ENCODE measurements around the gene APOC4. TPM values are rescaled to one million over a fixed set of nuclear protein-coding genes. Genes with fewer than 3 reads are reported as not detected.
"Not testable (repeated sequence)": the region's sequence is repeated elsewhere in the genome, so short reads cannot be mapped to it uniquely, and the experiment has no call there.

Gene APOC4
- total RNA-seq, 1 donor from 2014 or later: not detected

DNA sequence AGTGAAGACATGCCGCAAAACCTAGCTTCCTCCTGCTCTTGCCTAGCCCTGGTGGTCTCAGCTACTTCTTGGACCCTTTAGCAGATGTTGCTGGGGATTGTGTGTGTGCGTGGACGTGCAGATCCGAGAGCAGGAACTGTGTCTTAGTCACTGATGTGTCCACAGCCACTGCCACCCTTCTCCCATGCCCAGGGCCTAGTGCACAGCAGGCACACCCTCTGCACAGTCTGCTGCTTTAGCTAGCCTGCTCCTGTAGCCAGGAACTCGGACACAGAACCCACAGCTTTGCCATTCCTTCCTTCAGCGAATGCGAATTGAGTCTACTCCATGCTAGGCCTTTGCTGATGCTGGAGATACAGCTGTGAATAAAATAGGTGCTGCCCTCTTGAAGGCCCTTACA is 15.5 kb downstream of the APOC4 start:
- DNase-seq (ENCODE audit: extremely low read depth, low read depth, low spot score): no peak

DNA sequence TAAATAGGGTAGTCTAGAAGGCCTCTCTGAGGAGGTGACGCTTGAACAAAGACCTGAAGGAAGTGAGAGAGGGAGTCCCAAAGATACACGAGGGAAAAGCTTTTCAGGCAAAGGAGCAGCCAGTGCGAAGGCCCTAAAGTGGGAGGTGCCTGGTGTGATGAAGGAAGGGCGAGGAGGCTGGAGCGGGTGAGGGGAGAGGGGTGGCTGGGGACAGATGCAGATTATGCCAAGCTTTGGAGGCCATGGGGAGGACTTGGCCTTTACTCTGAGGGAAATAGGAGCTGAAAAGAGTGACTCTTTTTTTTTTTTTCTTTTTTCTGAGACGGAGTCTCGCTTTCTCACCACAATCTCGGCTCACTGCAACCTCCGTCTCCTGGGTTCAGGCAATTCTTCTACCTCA is 16.1 kb downstream of the APOC4 start:
- no peak for DNase-seq (ENCODE audit: extremely low read depth, low read depth, low spot score)

DNA sequence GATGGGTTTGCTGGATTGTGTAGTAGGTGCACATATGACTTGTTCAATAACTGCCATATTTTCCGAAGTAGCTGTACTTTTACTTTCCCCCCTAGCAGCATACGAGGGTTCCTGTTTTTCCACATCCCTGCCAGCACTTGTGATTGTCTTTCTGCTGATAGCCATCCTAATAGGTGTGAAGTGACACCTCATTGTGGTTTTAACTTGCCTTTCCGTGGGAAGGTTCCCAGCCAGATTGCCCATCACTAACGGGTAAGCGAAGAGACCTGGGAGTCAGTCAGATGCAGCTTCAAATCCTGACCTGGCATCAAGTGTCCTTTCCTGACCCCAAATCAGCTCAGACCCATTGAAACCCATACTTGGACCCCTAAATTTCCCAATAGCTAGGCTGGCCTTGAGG is 17.7 kb downstream of the APOC4 start:
- no peak for DNase-seq (ENCODE audit: extremely low read depth, low read depth, low spot score)

- DNase-seq (ENCODE audit: extremely low read depth, low read depth, low spot score): no peak
These were observed 19.1 kb downstream of the APOC4 start for GRCh38 chr19:44960906-44961728.

- DNase-seq (ENCODE audit: extremely low read depth, low read depth, low spot score): no peak
These were observed 19.8 kb downstream of the APOC4 start for GRCh38 chr19:44961821-44962220.

- no peak for DNase-seq (ENCODE audit: extremely low read depth, low read depth, low spot score)
These were observed 26.1 kb downstream of the APOC4 start for GRCh38 chr19:44968118-44968517.

DNA sequence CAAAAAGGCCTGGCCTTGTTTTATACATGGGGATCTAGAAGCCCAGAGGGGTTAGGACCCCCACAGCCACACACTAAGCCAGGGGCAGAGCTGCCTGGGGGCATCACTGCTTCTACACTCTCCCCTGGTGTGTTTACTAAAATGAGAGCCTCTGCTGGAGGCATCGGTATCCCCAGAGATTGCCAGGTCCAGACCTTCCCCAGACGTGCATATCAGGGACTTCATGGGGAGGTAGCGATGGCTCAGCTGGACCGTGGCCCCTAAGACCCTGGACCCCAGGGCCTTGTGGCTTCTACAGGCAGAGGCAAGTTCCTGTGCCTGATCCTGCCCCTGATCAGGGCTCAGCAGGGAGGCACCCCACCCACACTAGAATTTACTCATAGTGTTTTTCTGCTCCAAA is 26.6 kb downstream of the APOC4 start:
- DNase-seq (ENCODE audit: extremely low read depth, low read depth, low spot score): no peak

GRCh38 chr19:44969437-44969836 is 27.4 kb downstream of the APOC4 start:
- DNase-seq (ENCODE audit: extremely low read depth, low read depth, low spot score): no peak

- DNase-seq (ENCODE audit: extremely low read depth, low read depth, low spot score): not testable (repeated sequence)
These were observed 29.4 kb downstream of the APOC4 start for GRCh38 chr19:44971451-44971850.

GRCh38 chr19:44972802-44973201 is 30.8 kb downstream of the APOC4 start:
- no peak for DNase-seq (ENCODE audit: extremely low read depth, low read depth, low spot score)

DNA sequence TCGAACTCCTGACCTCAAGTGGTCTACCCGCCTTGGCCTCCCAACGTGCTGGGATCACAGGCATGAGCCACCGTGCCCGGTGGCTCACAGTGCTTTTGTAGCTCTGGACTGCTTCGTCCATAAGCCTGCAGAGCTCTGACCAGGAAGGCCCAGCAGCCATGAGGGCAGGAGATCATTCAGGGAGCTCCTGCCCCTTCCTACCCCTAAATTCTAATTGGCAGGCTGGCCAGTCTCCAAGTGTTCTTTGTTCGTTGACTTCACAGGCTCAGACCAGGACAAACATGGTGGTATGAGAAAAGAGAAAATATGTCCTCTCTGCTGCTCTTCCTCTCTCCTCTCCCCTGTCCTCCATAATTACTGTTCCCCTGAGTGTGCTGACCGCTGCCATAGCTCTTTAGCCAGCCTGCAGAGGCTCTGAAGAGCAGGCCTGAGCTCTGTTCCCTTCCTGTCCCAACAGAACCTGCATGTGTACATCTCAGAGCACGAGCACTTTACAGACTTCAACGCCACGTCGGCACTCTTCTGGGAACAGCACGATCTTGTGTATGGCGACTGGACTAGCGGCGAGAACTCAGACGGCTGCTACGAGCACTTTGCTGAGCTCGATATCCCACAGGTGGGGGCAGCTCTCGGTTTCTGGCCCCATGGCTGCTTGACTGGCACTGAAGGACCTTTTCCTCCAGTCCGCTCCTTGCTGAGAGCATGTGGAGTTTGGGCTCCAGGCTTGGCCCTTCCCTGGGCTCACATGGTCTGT is 32.1 kb downstream of the APOC4 start:
- no peak for DNase-seq (ENCODE audit: extremely low read depth, low read depth, low spot score)

DNA sequence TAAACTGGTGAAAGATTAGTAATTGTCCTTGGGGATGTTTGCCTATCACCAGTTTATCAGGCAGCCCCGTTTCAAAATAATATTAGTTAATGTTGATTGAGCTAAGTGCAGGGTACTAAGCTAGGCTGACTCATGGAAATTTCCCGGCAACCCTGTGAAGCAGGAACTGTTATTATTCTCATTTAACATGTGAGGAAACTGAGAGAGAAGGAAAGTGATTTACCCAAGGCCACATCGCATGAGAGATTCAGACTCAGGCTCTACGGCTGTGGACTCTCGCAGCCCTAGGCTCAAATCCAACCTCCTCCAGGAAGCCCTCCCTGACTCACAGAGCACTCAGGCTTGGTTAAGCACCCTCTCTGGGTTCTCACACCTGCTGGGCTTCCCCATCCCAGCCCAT is 32.8 kb downstream of the APOC4 start:
- no peak for DNase-seq (ENCODE audit: extremely low read depth, low read depth, low spot score)

DNA sequence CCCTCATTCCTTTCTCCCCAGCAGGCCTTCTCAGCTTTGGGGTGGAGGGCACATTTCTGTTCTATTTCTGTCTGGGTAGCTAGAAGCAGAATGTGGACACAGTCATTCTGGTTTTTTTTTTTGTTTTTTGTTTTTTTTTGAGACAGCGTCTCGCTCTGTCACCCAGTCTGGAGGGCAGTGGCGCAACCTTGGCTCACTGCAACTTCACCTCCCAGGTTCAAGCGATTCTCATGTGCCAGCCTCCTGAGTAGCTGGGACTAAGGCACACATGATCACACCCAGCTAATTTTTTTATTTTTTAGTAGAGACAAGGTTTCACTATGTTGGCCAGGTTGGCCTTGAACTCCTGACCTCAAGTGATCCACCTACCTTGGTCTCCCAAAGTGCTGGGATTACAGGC is 33.4 kb downstream of the APOC4 start:
- no peak for DNase-seq (ENCODE audit: extremely low read depth, low read depth, low spot score)

- no peak for DNase-seq (ENCODE audit: extremely low read depth, low read depth, low spot score)
These were observed 42.0 kb downstream of the APOC4 start for GRCh38 chr19:44984005-44984404.

- no peak for DNase-seq (ENCODE audit: extremely low read depth, low read depth, low spot score)
These were observed 43.4 kb downstream of the APOC4 start for GRCh38 chr19:44985445-44985844.

DNA sequence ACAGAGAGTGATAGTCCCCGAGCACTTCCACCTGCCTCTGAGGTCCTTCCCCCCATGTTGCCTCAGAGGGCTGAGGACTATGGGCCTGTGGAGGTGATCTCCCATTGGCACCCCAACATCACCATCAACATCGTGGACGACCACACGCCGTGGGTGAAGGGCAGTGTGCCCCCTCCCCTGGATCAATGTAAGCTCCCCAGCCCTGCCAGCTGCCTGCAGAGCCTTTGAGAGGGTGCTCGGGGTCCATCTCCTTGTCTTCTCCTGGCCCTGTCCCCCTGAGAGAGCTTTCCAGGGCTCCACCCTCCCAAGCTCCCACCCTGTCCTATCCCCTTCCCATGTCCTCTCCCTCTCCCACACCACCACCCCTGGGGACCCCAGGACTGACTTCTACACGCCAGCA is 44.4 kb downstream of the APOC4 start:
- DNase-seq (ENCODE audit: extremely low read depth, low read depth, low spot score): no peak

DNA sequence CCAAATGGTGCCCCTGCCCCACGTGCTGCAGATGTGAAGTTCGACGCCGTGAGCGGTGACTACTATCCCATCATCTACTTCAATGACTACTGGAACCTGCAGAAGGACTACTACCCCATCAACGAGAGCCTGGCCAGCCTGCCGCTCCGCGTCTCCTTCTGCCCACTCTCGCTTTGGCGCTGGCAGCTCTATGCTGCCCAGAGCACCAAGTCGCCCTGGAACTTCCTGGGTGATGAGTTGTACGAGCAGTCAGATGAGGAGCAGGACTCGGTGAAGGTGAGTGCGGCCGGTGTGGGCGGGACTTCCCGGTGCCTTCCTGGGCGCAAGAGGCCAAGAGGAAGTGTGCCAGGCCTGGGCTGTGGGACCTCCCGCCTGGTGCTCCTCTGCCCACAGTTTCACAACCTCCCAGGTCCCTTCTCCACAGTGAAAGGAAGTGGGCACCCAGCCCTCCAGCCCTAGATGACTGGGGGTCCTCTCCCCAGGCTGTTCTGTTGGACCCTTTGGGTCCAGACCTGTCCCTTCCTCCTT is 45.2 kb downstream of the APOC4 start:
- no peak for DNase-seq (ENCODE audit: extremely low read depth, low read depth, low spot score)

DNA sequence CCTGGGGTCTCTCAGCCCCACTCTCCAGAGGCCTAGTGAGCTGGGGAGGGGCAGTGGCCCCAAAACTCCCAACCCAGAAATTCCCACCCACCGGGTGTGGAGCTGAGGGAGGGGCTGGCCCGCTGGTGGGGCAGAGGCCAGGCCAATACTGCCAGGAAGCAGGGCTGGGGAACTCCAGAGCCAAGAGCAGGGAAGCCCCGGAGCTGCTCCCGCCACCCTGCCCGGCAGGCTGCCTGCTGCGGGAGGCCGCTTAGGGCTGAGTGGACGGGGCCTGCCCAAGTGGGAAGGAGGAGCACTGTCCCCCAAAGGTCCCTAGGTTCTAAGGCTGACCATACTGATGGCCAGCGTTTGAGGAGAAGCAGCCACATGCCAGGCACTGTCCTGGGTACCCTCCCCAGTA is 46.2 kb downstream of the APOC4 start:
- no peak for DNase-seq (ENCODE audit: extremely low read depth, low read depth, low spot score)

DNA sequence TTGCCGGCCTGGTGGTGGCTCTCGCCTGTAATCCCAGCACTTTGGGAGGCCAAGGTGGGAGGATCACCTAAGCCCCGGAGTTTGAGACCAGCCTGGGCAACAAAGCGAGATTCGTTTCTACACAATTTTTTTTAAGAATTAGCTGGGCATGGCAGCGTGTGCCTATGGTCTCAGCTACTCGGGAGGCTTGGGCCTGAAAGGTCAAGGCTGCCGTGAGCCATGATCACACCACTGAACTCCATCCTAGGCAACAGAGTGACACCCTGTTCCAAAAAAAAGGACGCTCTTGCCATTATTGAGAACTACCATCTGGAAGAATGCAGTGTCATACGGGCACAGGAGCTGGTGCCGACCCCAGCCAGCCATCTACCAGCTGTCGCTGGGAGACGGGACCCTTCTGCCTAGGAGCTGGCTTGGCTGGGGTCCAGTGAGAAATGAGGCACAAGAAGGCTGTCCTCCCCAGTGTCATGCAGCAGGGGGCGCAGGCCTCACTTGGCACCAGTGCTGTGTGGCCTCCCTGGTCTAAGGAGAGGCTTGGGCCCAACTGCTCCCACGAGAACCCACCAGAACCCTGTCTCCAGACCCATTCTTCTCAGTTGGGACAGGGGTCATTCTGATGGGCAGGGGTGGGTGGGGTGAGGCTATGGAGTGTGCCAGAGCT is 47.0 kb downstream of the APOC4 start:
- DNase-seq (ENCODE audit: extremely low read depth, low read depth, low spot score): no peak

DNA sequence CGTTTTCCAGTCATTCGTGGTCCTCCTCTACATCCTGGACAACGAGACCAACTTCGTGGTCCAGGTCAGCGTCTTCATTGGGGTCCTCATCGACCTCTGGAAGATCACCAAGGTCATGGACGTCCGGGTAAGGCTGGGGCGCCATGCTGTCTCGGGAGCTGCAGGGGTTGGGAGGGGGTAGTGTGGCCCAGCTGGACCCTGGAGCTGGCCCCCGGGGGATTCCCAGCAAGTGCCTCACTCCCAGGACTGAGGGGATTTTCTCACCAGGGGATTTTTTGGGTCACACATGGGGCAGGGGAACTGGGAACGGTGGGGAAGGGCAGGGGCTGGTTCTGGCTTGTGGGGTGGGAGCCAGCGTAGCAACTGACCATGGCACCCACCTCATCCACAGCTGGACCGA is 48.4 kb downstream of the APOC4 start:
- no peak for DNase-seq (ENCODE audit: extremely low read depth, low read depth, low spot score)

DNA sequence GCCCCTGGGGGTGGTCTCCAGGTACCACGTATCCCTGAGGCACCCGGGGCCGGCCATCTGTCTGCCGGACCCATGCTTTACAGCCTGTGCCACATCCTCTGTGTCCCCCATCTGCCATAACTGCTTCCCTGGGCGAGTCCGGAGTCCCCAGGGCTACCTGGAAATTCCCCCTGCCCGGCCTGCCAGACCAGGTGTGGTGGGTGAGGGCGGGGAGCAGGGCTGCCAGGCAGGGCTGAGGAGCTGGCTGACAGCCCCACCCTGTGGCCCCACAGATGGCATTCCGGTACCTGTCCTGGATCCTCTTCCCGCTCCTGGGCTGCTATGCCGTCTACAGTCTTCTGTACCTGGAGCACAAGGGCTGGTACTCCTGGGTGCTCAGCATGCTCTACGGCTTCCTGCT is 48.9 kb downstream of the APOC4 start:
- DNase-seq (ENCODE audit: extremely low read depth, low read depth, low spot score): no peak

Measured in glomerular endothelial cell (primary cell).